ENCODE data around the gene MYO7A.

MYO7A gene

GRCh38 chr11:77111277-77111676 lies 16.8 kb upstream of the MYO7A start:
- Histone ChIP-seq H4K91ac (ENCODE audit: low read length) (no peak overlapping the region), H2AFZ (ENCODE audit: low read depth, low read length) (no peak overlapping the region), H3K4ac (ENCODE audit: low read depth in 1 of 2, low read length in 2 of 2) (no peak overlapping the region), H3K27me3 (ENCODE audit: control insufficient read depth in 1 of 2, insufficient read depth in 1 of 2, low read length in 2 of 2) (no peaks in the 10 kb centered on the region), H3K27ac (ENCODE audit: low read length, poor library complexity, severe bottlenecking) (no peak overlapping the region), H3K36me3 (ENCODE audit: control insufficient read depth in 1 of 2, insufficient read depth in 2 of 2, low read depth in 1 of 2, low read length in 2 of 2) (peaks cover 14 to 33% of the 10 kb centered on the region in 2 experiments), H3K4me2 (ENCODE audit: low read length, poor library complexity, severe bottlenecking) (no peak overlapping the region), H3K79me1 (replicated peaks; ENCODE audit: low read length, poor library complexity, severe bottlenecking) (peaks cover 7% of the 10 kb centered on the region), H3K9me3 (ENCODE audit: control insufficient read depth, low read length) (no peaks in the 10 kb centered on the region), H3K9ac (ENCODE audit: low read length) (no peak overlapping the region), H4K8ac (ENCODE audit: low read length) (no peak overlapping the region), H3K23ac (ENCODE audit: low read length in 2 of 2) (no peak overlapping the region), H3K18ac (ENCODE audit: low read depth in 1 of 2, low read length in 2 of 2) (no peak overlapping the region), H3K4me1 (ENCODE audit: control insufficient read depth, insufficient read depth, low read depth, low read length) (peaks cover 31% of the 10 kb centered on the region), H2BK120ac (ENCODE audit: low read depth, low read length) (no peak overlapping the region), H3K14ac (ENCODE audit: low read length in 2 of 2) (no peak overlapping the region), H3K4me3 (ENCODE audit: insufficient read depth in 1 of 2, low read depth in 1 of 2, low read length in 2 of 2) (no peak overlapping the region), H2BK12ac (ENCODE audit: low read length in 2 of 2) (no peak overlapping the region), H2AK5ac (ENCODE audit: low read length, severe bottlenecking) (no peak overlapping the region), H2BK5ac (ENCODE audit: low read depth, low read length, poor library complexity, severe bottlenecking) (no peak overlapping the region), H2BK15ac (ENCODE audit: low read depth, poor library complexity, severe bottlenecking) (no peak overlapping the region)
- no peak for DNase-seq
- WGBS, result 83% methylated on average over 3 of the region's 3 CpGs

- no peak overlapping the region for H3K27ac ChIP-seq (ENCODE audit: low read length, poor library complexity, severe bottlenecking)
These were observed 16.1 kb upstream of the MYO7A start for GRCh38 chr11:77111946-77112345.

GRCh38 chr11:77112641-77113381 lies 15.2 kb upstream of the MYO7A start:
- H3K14ac ChIP-seq (ENCODE audit: low read length in 2 of 2), result peak overlapping the region in 1 of 2 experiments; percentile 26
- H3K18ac ChIP-seq (ENCODE audit: low read depth in 1 of 2, low read length in 2 of 2), result no peak overlapping the region
- H2BK12ac ChIP-seq (ENCODE audit: low read length in 2 of 2), result no peak overlapping the region
- H3K79me1 ChIP-seq (replicated peaks; ENCODE audit: low read length, poor library complexity, severe bottlenecking), result peaks cover 7% of the 10 kb centered on the region
- peak overlapping the region; percentile 17 for H3K9ac ChIP-seq (ENCODE audit: low read length)
- H3K23ac ChIP-seq (ENCODE audit: low read length in 2 of 2), result no peak overlapping the region
- no peak overlapping the region for H3K27ac ChIP-seq (ENCODE audit: low read length, poor library complexity, severe bottlenecking)
- H3K4me2 ChIP-seq (ENCODE audit: low read length, poor library complexity, severe bottlenecking), result no peak overlapping the region
- no peak overlapping the region for H3K4me3 ChIP-seq (ENCODE audit: insufficient read depth in 1 of 2, low read depth in 1 of 2, low read length in 2 of 2)
- H2BK5ac ChIP-seq (ENCODE audit: low read depth, low read length, poor library complexity, severe bottlenecking), result no peak overlapping the region
- no peak overlapping the region for H2AK5ac ChIP-seq (ENCODE audit: low read length, severe bottlenecking)
- H2BK15ac ChIP-seq (ENCODE audit: low read depth, poor library complexity, severe bottlenecking), result no peak overlapping the region
- peaks cover 25% of the 10 kb centered on the region for H3K4me1 ChIP-seq (ENCODE audit: control insufficient read depth, insufficient read depth, low read depth, low read length)
- 92% methylated on average over 20 of the region's 20 CpGs for WGBS
- peak overlapping the region; percentile 67 for H4K91ac ChIP-seq (ENCODE audit: low read length)
- no peak overlapping the region for H2AFZ ChIP-seq (ENCODE audit: low read depth, low read length)
- peak overlapping the region in 1 of 2 experiments; percentile 79 for H3K4ac ChIP-seq (ENCODE audit: low read depth in 1 of 2, low read length in 2 of 2)
- H3K27me3 ChIP-seq (ENCODE audit: control insufficient read depth in 1 of 2, insufficient read depth in 1 of 2, low read length in 2 of 2), result no peaks in the 10 kb centered on the region
- peak overlapping the region; percentile 67 for H4K8ac ChIP-seq (ENCODE audit: low read length)
- DNase-seq, result no peak
- H3K36me3 ChIP-seq (ENCODE audit: control insufficient read depth in 1 of 2, insufficient read depth in 2 of 2, low read depth in 1 of 2, low read length in 2 of 2), result peaks cover 25 to 31% of the 10 kb centered on the region in 2 experiments
- no peaks in the 10 kb centered on the region for H3K9me3 ChIP-seq (ENCODE audit: control insufficient read depth, low read length)
- H2BK120ac ChIP-seq (ENCODE audit: low read depth, low read length), result no peak overlapping the region

More at GRCh38 chr11:77111946-77112345, 16.1 kb upstream of the MYO7A start:
- no peak overlapping the region for H3K23ac ChIP-seq (ENCODE audit: low read length in 2 of 2)
- 96% methylated on average over 6 of the region's 6 CpGs for whole genome bisulfite sequencing
- H3K18ac ChIP-seq (ENCODE audit: low read depth in 1 of 2, low read length in 2 of 2), result no peak overlapping the region
- peaks cover 7% of the 10 kb centered on the region for H3K79me1 ChIP-seq (replicated peaks; ENCODE audit: low read length, poor library complexity, severe bottlenecking)
- H3K27me3 ChIP-seq (ENCODE audit: control insufficient read depth in 1 of 2, insufficient read depth in 1 of 2, low read length in 2 of 2), result no peaks in the 10 kb centered on the region
- no peak overlapping the region for H3K4me3 ChIP-seq (ENCODE audit: insufficient read depth in 1 of 2, low read depth in 1 of 2, low read length in 2 of 2)
- no peak for DNase-seq
- H4K8ac ChIP-seq (ENCODE audit: low read length), result no peak overlapping the region
- H3K36me3 ChIP-seq (ENCODE audit: control insufficient read depth in 1 of 2, insufficient read depth in 2 of 2, low read depth in 1 of 2, low read length in 2 of 2), result peaks cover 19 to 31% of the 10 kb centered on the region in 2 experiments
- H2BK12ac ChIP-seq (ENCODE audit: low read length in 2 of 2), result no peak overlapping the region
- H3K4ac ChIP-seq (ENCODE audit: low read depth in 1 of 2, low read length in 2 of 2), result no peak overlapping the region
- H2BK120ac ChIP-seq (ENCODE audit: low read depth, low read length), result no peak overlapping the region
- no peak overlapping the region for H3K9ac ChIP-seq (ENCODE audit: low read length)
- H2BK5ac ChIP-seq (ENCODE audit: low read depth, low read length, poor library complexity, severe bottlenecking), result no peak overlapping the region
- H2BK15ac ChIP-seq (ENCODE audit: low read depth, poor library complexity, severe bottlenecking), result no peak overlapping the region
- H3K9me3 ChIP-seq (ENCODE audit: control insufficient read depth, low read length), result no peaks in the 10 kb centered on the region
- no peak overlapping the region for H3K4me2 ChIP-seq (ENCODE audit: low read length, poor library complexity, severe bottlenecking)
- peaks cover 25% of the 10 kb centered on the region for H3K4me1 ChIP-seq (ENCODE audit: control insufficient read depth, insufficient read depth, low read depth, low read length)
- no peak overlapping the region for H2AFZ ChIP-seq (ENCODE audit: low read depth, low read length)
- no peak overlapping the region for H4K91ac ChIP-seq (ENCODE audit: low read length)
- no peak overlapping the region for H3K14ac ChIP-seq (ENCODE audit: low read length in 2 of 2)
- H2AK5ac ChIP-seq (ENCODE audit: low read length, severe bottlenecking), result no peak overlapping the region

GRCh38 chr11:77113382-77114088 lies 14.5 kb upstream of the MYO7A start:
- 70% methylated on average over 6 of the region's 8 CpGs for whole genome bisulfite sequencing
- Histone ChIP-seq H3K4me2 (ENCODE audit: low read length, poor library complexity, severe bottlenecking) (no peak overlapping the region), H3K79me1 (replicated peaks; ENCODE audit: low read length, poor library complexity, severe bottlenecking) (peaks cover 7% of the 10 kb centered on the region), H3K4me3 (ENCODE audit: insufficient read depth in 1 of 2, low read depth in 1 of 2, low read length in 2 of 2) (no peak overlapping the region), H2AFZ (ENCODE audit: low read depth, low read length) (no peak overlapping the region), H3K23ac (ENCODE audit: low read length in 2 of 2) (no peak overlapping the region), H3K18ac (ENCODE audit: low read depth in 1 of 2, low read length in 2 of 2) (no peak overlapping the region), H3K9me3 (ENCODE audit: control insufficient read depth, low read length) (no peaks in the 10 kb centered on the region), H3K36me3 (ENCODE audit: control insufficient read depth in 1 of 2, insufficient read depth in 2 of 2, low read depth in 1 of 2, low read length in 2 of 2) (peaks cover 33 to 38% of the 10 kb centered on the region in 2 experiments), H2BK15ac (ENCODE audit: low read depth, poor library complexity, severe bottlenecking) (no peak overlapping the region), H3K14ac (ENCODE audit: low read length in 2 of 2) (no peak overlapping the region), H3K27ac (ENCODE audit: low read length, poor library complexity, severe bottlenecking) (no peak overlapping the region), H3K27me3 (ENCODE audit: control insufficient read depth in 1 of 2, insufficient read depth in 1 of 2, low read length in 2 of 2) (no peaks in the 10 kb centered on the region), H3K9ac (ENCODE audit: low read length) (peak overlapping the region; percentile 17), H3K4me1 (ENCODE audit: control insufficient read depth, insufficient read depth, low read depth, low read length) (peaks cover 24% of the 10 kb centered on the region), H2BK120ac (ENCODE audit: low read depth, low read length) (no peak overlapping the region), H2BK5ac (ENCODE audit: low read depth, low read length, poor library complexity, severe bottlenecking) (no peak overlapping the region), H4K91ac (ENCODE audit: low read length) (no peak overlapping the region), H3K4ac (ENCODE audit: low read depth in 1 of 2, low read length in 2 of 2) (no peak overlapping the region), H2BK12ac (ENCODE audit: low read length in 2 of 2) (no peak overlapping the region), H4K8ac (ENCODE audit: low read length) (no peak overlapping the region), H2AK5ac (ENCODE audit: low read length, severe bottlenecking) (no peak overlapping the region)
- peak; percentile 50 for DNase-seq

All from mesenchymal stem cell (in vitro differentiated cells and primary cell).